H9 (cell line): ENCODE data around the gene LNPEP. TPM values are rescaled to one million over a fixed set of nuclear protein-coding genes. Genes with fewer than 3 reads are reported as not detected.

Experiments
- DNase-seq: peaks from one replicate; pipeline ENCODE4 v3.0.0-alpha.2; 2017
- H2AFZ ChIP-seq: one replicate; pipeline ENCODE4 v1.6.1; 2013; ENCODE audit warnings: mild to moderate bottlenecking, low read length, control low read depth, moderate library complexity
- H2AK5ac ChIP-seq: 2 replicates; pipeline ENCODE4 v1.6.1; 2013; ENCODE audit warnings: low read length, control low read depth, mixed read lengths; ENCODE audit not compliant: insufficient read length
- H2BK120ac ChIP-seq: one replicate; pipeline ENCODE4 v1.6.1; 2013; ENCODE audit warnings: low read depth, mild to moderate bottlenecking, low read length, control low read depth, inconsistent platforms; ENCODE audit not compliant: poor library complexity, severe bottlenecking
- H2BK12ac ChIP-seq: 2 replicates; pipeline ENCODE4 v1.6.1; 2013; ENCODE audit warnings: low read length, control low read depth, mixed read lengths, low read depth; ENCODE audit not compliant: insufficient read length
- H2BK15ac ChIP-seq: 2 replicates; pipeline ENCODE4 v1.6.1; 2013; ENCODE audit warnings: low read depth, low read length, control low read depth
- H2BK20ac ChIP-seq: one replicate; pipeline ENCODE4 v1.6.1; 2013; ENCODE audit warnings: low read depth, mild to moderate bottlenecking, low read length, control low read depth, inconsistent platforms; ENCODE audit not compliant: poor library complexity, severe bottlenecking
- H2BK5ac ChIP-seq: 2 replicates; pipeline ENCODE4 v1.6.1; 2013; ENCODE audit warnings: low read length, control low read depth, mixed read lengths; ENCODE audit not compliant: insufficient read length
- H3K14ac ChIP-seq: 2 replicates; pipeline ENCODE4 v1.6.1; 2013; ENCODE audit warnings: low read length, control low read depth; ENCODE audit not compliant: insufficient read depth
- H3K18ac ChIP-seq: 2 replicates; pipeline ENCODE4 v1.6.1; 2013; ENCODE audit warnings: low read depth, mild to moderate bottlenecking, mixed read lengths, low read length, control low read depth; ENCODE audit not compliant: insufficient read length
- H3K23ac ChIP-seq: 2 replicates; pipeline ENCODE4 v1.6.1; 2013; ENCODE audit warnings: low read length, control low read depth, mixed read lengths, low read depth; ENCODE audit not compliant: insufficient read length
- H3K23me2 ChIP-seq: 2 replicates; pipeline ENCODE4 v1.6.1; 2013; ENCODE audit warnings: low read depth, mild to moderate bottlenecking, mixed read lengths, low read length, control low read depth; ENCODE audit not compliant: insufficient read length, poor library complexity, severe bottlenecking
- H3K27ac ChIP-seq: 2 replicates; pipeline ENCODE4 v1.5.1; 2013; ENCODE audit warnings: low read length, control low read depth, mixed read lengths, low read depth; ENCODE audit not compliant: insufficient read length
- H3K27me3 ChIP-seq: 2 replicates; pipeline ENCODE4 v1.6.1; 2013; ENCODE audit warnings: low read length, control low read depth, inconsistent platforms; ENCODE audit not compliant: insufficient read depth
- H3K4ac ChIP-seq: 2 replicates; pipeline ENCODE4 v1.6.1; 2013; ENCODE audit warnings: low read depth, mild to moderate bottlenecking, control low read depth, inconsistent platforms, low read length, moderate library complexity
- H3K4me1 ChIP-seq: 2 replicates; pipeline ENCODE4 v1.6.1; 2013; ENCODE audit warnings: low read length, control low read depth, inconsistent platforms; ENCODE audit not compliant: insufficient read depth
- H3K4me2 ChIP-seq: 2 replicates; pipeline ENCODE4 v1.6.1; 2013; ENCODE audit warnings: low read length, control low read depth, mixed read lengths; ENCODE audit not compliant: insufficient read length, insufficient read depth
- H3K56ac ChIP-seq: 2 replicates; pipeline ENCODE4 v1.6.1; 2013; ENCODE audit warnings: low read depth, mild to moderate bottlenecking, mixed read lengths, low read length, control low read depth; ENCODE audit not compliant: insufficient read length
- H3K79me1 ChIP-seq: 2 replicates; pipeline ENCODE4 v1.6.1; 2013; ENCODE audit warnings: low read depth, mild to moderate bottlenecking, moderate library complexity, low read length, control low read depth, inconsistent platforms; ENCODE audit not compliant: insufficient read depth, poor library complexity, severe bottlenecking
- H3K79me2 ChIP-seq: 2 replicates; pipeline ENCODE4 v1.6.1; 2013; ENCODE audit warnings: low read length, control low read depth, inconsistent platforms; ENCODE audit not compliant: insufficient read depth
- H3K9ac ChIP-seq: 2 replicates; pipeline ENCODE4 v1.6.1; 2013; ENCODE audit warnings: low read length, control low read depth, mixed read lengths; ENCODE audit not compliant: insufficient read length; ENCODE audit errors: extremely low read depth
- H3K9me3 ChIP-seq: one replicate; pipeline ENCODE4 v1.6.1; 2013; ENCODE audit warnings: low read depth, low read length, inconsistent platforms; ENCODE audit not compliant: control insufficient read depth
- H3T11ph ChIP-seq: one replicate; pipeline ENCODE4 v1.6.1; 2013; ENCODE audit warnings: mild to moderate bottlenecking, low read length, control low read depth, inconsistent platforms
- H4K20me1 ChIP-seq: one replicate; pipeline ENCODE4 v1.6.1; 2013; ENCODE audit not compliant: control insufficient read depth, insufficient read length, insufficient read depth
- H4K5ac ChIP-seq: 2 replicates; pipeline ENCODE4 v1.6.1; 2013; ENCODE audit warnings: low read depth, mild to moderate bottlenecking, mixed read lengths, low read length, control low read depth; ENCODE audit not compliant: insufficient read length
- H4K8ac ChIP-seq: replicated peaks from 2 replicates; pipeline ENCODE4 v1.6.1; 2013; ENCODE audit warnings: low read length, control low read depth, mixed read lengths, low read depth; ENCODE audit not compliant: insufficient read length
- H4K91ac ChIP-seq: 2 replicates; pipeline ENCODE4 v1.6.1; 2013; ENCODE audit warnings: low read depth, mild to moderate bottlenecking, moderate library complexity, mixed read lengths, low read length, control low read depth; ENCODE audit not compliant: insufficient read length
- H3K27ac Mint-ChIP-seq, 3 experiments: 2 replicates in 2 of 3; 3 replicates in 1 of 3; pipeline ENCODE4 v1.8.0; 2020 to 2021; ENCODE audit warnings: mixed read lengths in 3 of 3, mild to moderate bottlenecking in 1 of 3, moderate library complexity in 1 of 3
- H3K27me3 Mint-ChIP-seq: 2 replicates; pipeline ENCODE4 v1.8.0; 2021; ENCODE audit warnings: low read depth, mild to moderate bottlenecking, moderate library complexity, mixed read lengths
- H3K36me3 Mint-ChIP-seq, 3 experiments: 2 replicates in 2 of 3; 3 replicates in 1 of 3; pipeline ENCODE4 v1.8.0; 2020 to 2021; ENCODE audit warnings: low read depth in 3 of 3, mixed read lengths in 3 of 3; ENCODE audit not compliant: insufficient read depth in 1 of 3
- H3K4me1 Mint-ChIP-seq, 2 experiments: 2 replicates each; pipeline ENCODE4 v1.8.0; 2020; ENCODE audit warnings: mixed read lengths in 2 of 2
- H3K4me3 Mint-ChIP-seq, 2 experiments: 2 replicates in 1 of 2; 3 replicates in 1 of 2; pipeline ENCODE4 v1.8.0; 2020 to 2021; ENCODE audit warnings: mild to moderate bottlenecking in 2 of 2, mixed read lengths in 2 of 2, moderate library complexity in 1 of 2
- H3K9me3 Mint-ChIP-seq, 2 experiments: 2 replicates in 1 of 2; 3 replicates in 1 of 2; pipeline ENCODE4 v1.8.0; 2020; ENCODE audit warnings: mild to moderate bottlenecking in 2 of 2, mixed read lengths in 2 of 2, moderate library complexity in 1 of 2
- WGBS: extraction: QIAGEN DNeasy Blood & Tissue Kit; methylation state at CpG from one replicate; pipeline ENCODE4 v1.1.7; 2013; ENCODE audit warnings: missing lambda C conversion rate, low lambda C conversion rate, mixed read lengths; ENCODE audit not compliant: insufficient read length; ENCODE audit errors: extremely low coverage; 5-methylcytosine and 5-hydroxymethylcytosine counted together
- total RNA-seq: library from RNA; stranded (reverse); gene quantifications from 2 replicates; pipeline ENCODE4 v1.2.1, GENCODE V29; 2021
- TF ChIP-seq, protein P1 (sequence below): fragments of 200-600 bp; sonication (generic); conservative IDR thresholded peaks from 3 replicates; pipeline ENCODE4 v1.8.0; 2021; ENCODE audit warnings: antibody characterized with exemption, mild to moderate bottlenecking

Gene LNPEP
- total RNA-seq, 1 experiment from 2014 or later: 4.1 TPM

- Histone ChIP-seq H3K23me2 (no peaks in the 10 kb centered on the region), H2BK15ac (no peak overlapping the region), H3K18ac (no peak overlapping the region), H3K9me3 (no peaks in the 10 kb centered on the region), H3T11ph (no peak overlapping the region), H3K79me2 (no peaks in the 10 kb centered on the region), H3K79me1 (no peaks in the 10 kb centered on the region), H3K14ac (no peak overlapping the region), H3K23ac (no peak overlapping the region), H3K4me2 (no peak overlapping the region), H2BK12ac (no peak overlapping the region), H3K27me3 (no peaks in the 10 kb centered on the region), H3K4ac (no peak overlapping the region), H2AK5ac (no peak overlapping the region), H4K5ac (no peak overlapping the region), H2BK20ac (no peak overlapping the region), H4K20me1 (no peaks in the 10 kb centered on the region), H4K91ac (no peak overlapping the region), H3K56ac (no peak overlapping the region), H2AFZ (no peak overlapping the region), H3K4me1 (peaks cover 5% of the 10 kb centered on the region; the same call in 1 of the 2 replicates), H4K8ac (no peak overlapping the region), H3K9ac (no peak overlapping the region), H2BK120ac (no peak overlapping the region), H3K27ac (no peak overlapping the region), H2BK5ac (no peak overlapping the region)
- Mint-ChIP-seq H3K36me3 (no peaks in the 10 kb centered on the region), H3K4me1 (peaks cover 22 to 26% of the 10 kb centered on the region in 2 experiments), H3K27ac (no peak overlapping the region), H3K4me3 (no peak overlapping the region), H3K9me3 (peaks cover 0 to 3% of the 10 kb centered on the region in 2 experiments; a peak in 2 of 5 replicates), H3K27me3 (no peaks in the 10 kb centered on the region; the same call in 1 of the 2 replicates)
- DNase-seq: no peak
- TF ChIP-seq, protein P1, sequence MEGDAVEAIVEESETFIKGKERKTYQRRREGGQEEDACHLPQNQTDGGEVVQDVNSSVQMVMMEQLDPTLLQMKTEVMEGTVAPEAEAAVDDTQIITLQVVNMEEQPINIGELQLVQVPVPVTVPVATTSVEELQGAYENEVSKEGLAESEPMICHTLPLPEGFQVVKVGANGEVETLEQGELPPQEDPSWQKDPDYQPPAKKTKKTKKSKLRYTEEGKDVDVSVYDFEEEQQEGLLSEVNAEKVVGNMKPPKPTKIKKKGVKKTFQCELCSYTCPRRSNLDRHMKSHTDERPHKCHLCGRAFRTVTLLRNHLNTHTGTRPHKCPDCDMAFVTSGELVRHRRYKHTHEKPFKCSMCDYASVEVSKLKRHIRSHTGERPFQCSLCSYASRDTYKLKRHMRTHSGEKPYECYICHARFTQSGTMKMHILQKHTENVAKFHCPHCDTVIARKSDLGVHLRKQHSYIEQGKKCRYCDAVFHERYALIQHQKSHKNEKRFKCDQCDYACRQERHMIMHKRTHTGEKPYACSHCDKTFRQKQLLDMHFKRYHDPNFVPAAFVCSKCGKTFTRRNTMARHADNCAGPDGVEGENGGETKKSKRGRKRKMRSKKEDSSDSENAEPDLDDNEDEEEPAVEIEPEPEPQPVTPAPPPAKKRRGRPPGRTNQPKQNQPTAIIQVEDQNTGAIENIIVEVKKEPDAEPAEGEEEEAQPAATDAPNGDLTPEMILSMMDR: no peak
- no CpG with 5 or more reads among the region's 7 CpGs for WGBS
Measured at GRCh38 chr5:97049175-97049574, 113.3 kb downstream of the LNPEP start.
